Inflammatory macrophage (primary cell): ENCODE measurements around the gene KIF22.

Experiments
- DNase-seq, 2 donors: peaks; one replicate each; pipeline ENCODE4 v3.0.0-alpha.2; 2020 to 2022

Gene KIF22

GRCh38 chr16:29841631-29842030 lies 51.1 kb downstream of the KIF22 start:
- no peak for DNase-seq

- no peak for DNase-seq
These were observed 52.3 kb downstream of the KIF22 start for GRCh38 chr16:29842732-29843346.

- peak; percentile 54 to 67 for DNase-seq
These were observed 53.4 kb downstream of the KIF22 start for GRCh38 chr16:29843931-29844330.

- DNase-seq: no peak
These were observed 54.2 kb downstream of the KIF22 start for GRCh38 chr16:29844575-29845331.

- no peak for DNase-seq
These were observed 55.1 kb downstream of the KIF22 start for GRCh38 chr16:29845656-29846055.

- peak; percentile 71 to 80 for DNase-seq
These were observed 58.1 kb downstream of the KIF22 start for GRCh38 chr16:29848420-29849297.

- no peak for DNase-seq
These were observed 59.0 kb downstream of the KIF22 start for GRCh38 chr16:29849505-29849904.

GRCh38 chr16:29850998-29851397 lies 60.4 kb downstream of the KIF22 start:
- DNase-seq: no peak

- DNase-seq: peak; percentile 80 to 87
These were observed 62.1 kb downstream of the KIF22 start for GRCh38 chr16:29852654-29853053.

GRCh38 chr16:29854520-29855100 lies 64.1 kb downstream of the KIF22 start:
- no peak for DNase-seq
